ENCODE data around the gene OR2T1.
"Not testable (repeated sequence)": the region's sequence is repeated elsewhere in the genome, so short reads cannot be mapped to it uniquely, and the experiment has no call there.

OR2T1 gene, protein sequence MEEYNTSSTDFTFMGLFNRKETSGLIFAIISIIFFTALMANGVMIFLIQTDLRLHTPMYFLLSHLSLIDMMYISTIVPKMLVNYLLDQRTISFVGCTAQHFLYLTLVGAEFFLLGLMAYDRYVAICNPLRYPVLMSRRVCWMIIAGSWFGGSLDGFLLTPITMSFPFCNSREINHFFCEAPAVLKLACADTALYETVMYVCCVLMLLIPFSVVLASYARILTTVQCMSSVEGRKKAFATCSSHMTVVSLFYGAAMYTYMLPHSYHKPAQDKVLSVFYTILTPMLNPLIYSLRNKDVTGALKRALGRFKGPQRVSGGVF

DNA sequence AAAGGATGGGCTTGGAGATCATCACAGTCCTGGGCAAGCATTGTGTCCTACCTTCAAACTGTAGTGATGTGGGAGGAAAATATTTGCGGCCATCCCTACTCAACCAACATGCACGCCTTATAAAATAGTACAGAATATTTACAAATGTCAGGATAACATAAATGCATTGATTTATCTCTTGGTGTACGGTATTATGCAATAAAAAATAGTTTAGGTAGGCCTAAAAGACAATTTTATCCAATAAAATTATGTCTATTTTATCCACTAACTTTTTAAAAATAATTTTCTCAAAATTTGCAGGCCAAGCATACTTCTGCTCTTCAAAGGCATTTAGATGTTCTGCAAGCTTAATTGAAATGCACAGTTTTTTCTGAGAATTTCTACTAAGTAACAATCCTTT is at the start of gene OR2T1:
OR2T1 (plus strand) TSS at position 301 of the 400 bp plus-strand sequence. CDS start 3,100 bp downstream, outside the sequence.
- no peak for DNase-seq

DNA sequence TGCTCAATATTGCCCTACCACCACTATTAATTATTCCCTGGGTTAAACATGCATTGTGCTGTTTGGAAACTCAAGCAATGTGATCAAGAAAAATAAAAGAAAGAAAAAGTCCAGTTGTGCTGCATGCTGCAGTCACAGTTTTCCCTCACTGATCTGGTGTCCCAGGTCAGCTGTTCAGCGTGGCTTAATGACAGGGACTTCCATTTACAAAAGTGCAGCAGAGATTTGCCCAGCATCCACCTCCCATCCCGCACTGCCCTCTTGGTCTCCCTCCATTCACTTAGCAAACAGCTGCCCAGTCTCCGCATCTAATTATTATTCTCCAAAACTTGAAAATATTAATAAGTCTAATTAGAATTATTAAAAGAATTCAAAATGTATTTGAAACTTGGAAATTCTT is 43.4 kb upstream of the OR2T1 start:
- DNase-seq: no peak

DNA sequence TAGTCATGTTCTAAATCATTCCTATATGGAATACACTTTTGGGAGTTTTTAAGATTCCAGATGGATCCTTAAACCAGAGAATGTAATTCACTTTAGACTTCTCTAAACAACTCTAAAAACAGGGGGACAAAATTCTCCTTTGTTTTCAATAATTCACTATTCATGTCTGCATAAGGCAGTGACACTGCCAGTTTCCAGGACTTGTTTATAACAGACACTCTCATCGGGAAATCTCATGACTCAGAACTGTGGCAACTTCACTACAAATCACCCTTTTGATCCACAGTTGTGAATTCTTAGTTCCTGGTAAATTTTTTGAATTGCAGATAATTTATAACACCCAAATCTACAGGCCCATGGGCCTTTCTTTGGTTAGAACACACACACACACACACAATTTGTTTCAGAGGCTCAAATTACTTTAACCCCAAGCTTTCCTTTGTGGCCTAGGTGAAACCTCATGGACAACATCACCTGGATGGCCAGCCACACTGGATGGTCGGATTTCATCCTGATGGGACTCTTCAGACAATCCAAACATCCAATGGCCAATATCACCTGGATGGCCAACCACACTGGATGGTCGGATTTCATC is 41.6 kb upstream of the OR2T1 start, which contains the start of gene OR2T4:
OR2T4 (plus strand) TSS at position 545 of the 595 bp plus-strand sequence; CDS start at position 545, 0 bp downstream.
- DNase-seq: no peak

DNA sequence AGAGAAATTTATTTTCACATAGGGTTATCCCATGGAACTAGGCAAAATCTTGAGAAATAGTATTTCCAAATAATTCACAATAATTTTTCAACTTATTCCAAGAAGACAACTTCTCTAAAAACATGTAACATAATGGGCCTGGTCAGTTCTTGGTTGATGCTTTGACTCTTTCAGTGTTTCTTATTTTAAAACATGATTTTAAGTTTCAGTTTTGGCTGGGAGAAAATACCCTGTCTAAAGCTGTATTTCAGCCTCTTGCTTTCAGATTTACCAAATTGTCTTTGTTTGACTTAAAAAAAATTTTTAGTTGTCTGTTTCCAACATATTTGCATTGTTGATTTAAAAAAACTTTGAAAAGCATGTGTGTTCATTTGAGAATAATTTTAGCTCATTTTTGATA is 36.2 kb upstream of the OR2T1 start:
- DNase-seq: no peak

DNA sequence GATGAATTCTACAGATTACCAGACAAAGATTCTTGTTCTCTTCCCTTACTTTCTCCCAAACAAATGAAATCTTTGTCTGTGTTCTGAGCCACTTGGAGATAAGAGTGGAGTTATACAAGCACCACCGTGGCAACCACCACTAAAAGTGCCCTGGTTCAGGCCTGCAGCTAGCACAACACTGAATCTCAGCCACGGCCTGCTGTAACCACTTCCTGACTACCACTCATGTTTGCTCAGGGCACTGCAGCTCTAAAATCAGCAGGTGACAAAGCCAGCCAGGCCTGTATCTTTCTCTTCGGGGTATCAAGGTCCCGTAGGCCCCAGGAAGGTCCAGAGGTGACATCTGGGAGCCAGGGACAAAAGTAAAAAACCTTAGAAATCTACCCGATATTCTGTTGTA is 30.5 kb upstream of the OR2T1 start:
- DNase-seq: no peak

DNA sequence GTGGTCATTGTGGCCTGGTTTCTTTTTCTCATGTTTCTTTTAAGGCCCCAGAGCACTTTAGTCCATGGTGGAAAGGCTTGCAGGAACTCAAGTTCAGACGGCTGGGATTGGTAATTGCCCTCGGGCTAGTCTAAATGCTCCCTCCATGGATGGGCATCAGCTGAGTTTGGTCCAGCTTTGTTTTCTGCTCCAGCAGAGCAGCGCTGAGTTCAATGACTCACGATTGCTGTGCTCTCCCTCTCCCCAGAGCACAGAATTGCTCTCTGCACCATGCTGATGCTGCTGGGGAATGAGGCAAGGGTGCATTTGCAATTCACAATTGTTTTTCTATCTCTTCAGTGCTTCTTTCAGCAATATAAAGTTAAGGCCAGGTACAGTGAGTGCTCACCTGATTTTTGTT is 29.1 kb upstream of the OR2T1 start:
- no peak for DNase-seq

DNA sequence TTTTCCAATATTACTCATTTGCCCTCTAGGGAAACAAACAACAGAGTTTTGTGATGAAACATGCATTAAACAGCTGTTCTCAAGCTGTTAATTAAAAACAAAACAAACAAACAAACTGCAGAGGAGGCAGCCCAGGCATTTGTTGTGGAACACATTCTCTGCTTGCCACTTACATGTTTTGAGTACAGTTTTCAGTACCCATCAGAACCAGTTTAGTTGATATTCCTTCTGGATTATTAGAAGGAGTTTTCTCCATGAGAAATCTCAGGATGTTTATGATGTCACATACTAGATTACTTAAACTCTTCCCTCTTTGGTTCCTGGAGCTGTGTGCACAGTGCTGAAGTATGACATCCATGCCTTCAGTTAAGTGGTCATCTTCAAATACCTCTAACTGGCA is 27.4 kb upstream of the OR2T1 start, which contains the start of gene OR2T6:
OR2T6 (plus strand) TSS at position 301 of the 400 bp plus-strand sequence. CDS start 11,863 bp downstream, outside the sequence.
- no peak for DNase-seq

DNA sequence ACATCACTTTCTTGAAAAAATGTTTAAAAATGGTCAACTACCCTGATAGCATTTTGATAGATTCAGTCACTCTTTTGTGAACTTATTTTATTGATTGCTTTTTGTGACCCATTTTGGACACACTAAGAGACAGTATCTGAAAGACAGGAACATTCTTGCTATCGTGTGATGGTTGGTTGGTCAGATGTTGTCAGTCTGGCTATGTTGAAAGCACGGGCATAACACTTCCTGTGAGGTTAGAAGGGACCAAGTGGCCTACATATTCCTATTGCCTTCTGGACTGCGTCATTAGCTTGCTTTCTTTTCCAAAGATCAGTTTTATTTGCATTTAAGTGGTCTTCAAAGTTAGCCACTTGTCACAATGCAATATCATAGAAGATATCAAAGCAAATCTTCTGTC is 25.9 kb upstream of the OR2T1 start:
- DNase-seq: no peak

DNA sequence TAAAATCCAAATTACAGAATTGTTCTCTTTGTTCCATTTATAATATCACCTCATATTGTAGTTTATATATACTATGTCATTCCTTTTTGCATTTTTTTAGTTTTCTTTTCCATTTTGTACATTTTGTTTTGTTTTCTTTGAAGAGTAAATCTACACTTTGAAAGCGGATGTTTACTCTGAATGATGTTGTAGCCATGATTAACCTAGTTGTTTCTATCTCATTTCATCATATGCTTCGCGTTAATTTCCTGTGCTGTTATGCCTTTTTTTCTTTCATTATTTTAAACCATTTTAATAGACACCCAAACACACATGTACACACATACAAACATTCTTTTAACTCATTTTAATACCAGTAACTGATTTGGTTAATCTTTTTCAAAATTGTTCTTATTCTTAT is 22.0 kb upstream of the OR2T1 start:
- no peak for DNase-seq

DNA sequence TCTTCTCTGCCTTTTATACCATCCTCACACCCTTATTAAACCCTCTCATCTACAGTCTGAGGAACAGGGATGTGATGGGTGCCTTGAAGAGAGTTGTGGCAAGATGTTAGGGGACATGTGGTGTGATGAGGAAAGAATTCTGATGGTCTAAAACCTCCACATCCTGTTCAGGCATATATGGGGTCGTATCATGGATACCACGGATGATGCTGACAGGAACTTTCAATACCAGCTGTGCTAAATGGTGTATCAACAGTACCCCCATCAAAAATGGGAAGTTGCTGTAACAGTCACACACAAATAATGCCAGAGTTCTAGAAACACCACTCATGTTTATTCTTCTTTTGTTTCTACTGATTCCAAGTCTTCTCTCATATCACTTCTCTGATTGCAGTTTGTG is 14.4 kb upstream of the OR2T1 start:
- DNase-seq: no peak

DNA sequence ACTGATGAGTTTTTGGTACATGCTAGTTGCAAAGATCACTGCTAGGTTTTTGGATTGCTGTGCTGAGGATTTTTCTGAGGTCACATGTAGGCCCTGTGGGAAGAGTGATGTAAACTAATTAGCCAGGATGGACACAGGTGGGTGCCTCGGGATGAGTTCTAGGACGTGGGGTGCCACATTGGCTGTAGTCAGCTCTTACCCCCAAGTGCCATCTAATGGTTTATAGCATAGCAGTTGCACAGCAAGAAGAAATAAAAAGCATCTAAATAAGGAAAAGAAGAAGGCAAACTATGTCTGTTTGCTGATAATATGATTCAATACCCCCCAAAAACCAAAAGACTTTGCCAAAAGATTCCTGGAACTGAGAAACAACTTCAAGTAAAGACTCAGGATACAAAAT is 9.8 kb upstream of the OR2T1 start:
- DNase-seq: no peak

DNA sequence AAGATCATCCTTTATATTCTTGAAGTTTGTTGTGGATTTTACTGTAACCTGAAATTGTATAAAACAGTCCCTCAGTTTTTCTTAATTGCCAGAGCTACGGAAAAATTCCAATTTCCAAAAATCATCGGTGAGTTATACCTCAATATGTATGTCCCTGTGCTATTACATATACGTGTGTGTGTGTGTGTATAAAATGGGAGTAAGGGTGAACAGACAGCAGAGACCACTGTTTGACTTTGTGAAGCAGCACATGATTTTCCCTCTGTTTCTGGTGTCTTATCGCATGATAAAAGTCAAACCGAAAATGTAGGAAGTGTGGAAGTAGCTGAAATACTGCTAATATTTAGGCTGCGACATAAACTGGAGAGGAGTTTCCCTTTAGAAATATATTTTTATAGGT is 1.2 kb downstream of the OR2T1 start:
- no peak for DNase-seq

DNA sequence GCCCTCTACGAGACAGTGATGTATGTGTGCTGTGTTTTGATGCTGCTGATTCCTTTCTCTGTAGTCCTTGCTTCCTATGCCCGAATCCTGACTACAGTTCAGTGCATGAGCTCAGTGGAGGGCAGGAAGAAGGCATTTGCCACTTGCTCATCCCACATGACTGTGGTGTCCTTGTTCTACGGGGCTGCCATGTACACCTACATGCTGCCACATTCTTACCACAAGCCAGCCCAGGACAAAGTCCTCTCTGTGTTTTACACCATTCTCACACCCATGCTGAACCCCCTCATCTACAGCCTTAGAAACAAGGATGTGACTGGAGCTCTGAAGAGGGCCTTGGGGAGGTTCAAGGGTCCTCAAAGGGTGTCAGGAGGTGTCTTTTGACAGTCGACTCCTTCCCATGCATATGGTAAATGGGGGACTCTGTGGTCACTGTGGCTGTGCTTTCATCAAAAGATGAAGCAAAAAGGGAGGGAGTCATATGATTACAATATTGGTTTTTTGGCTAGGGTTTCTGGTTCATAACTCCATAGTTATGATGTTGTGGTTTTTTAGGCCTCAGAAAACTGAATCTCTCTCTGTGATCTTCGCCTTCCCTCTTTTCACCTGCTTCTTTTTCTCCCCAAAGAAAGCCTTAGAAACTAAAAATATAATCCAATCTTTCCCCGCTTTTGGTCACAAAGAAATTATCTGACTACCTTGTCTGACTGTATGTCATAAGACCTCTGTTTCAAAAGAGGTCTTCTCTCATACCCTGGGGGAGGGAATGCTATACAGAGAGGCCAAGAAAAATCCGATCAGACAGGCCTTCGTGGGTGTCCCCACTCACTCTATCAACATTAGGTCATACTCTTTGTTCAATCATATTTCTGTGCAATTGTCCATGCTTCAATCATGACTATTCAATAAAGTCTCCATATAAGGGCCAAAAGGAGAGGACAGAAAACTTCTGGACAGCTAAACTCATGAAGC is 4.2 kb downstream of the OR2T1 start:
- DNase-seq: no peak

DNA sequence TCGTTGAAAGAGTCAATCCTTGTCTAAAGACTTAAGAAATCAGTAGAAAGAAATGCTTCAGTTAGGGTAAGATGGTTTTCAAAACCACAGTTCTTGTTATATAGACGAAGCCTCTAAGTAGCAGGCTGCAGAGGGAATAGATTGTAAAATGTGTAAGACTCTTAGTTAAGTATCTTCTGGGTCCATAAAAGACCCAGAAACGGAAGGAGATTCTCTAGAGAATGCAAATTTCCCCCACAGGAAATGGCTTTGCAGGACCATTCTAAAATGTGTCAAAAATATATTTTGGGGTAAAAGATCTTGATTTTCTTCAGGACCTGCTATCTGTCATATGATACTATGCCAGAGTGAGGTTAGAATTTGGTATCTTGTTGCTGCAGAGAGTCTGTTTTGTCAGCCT is 13.4 kb downstream of the OR2T1 start:
- DNase-seq: no peak

DNA sequence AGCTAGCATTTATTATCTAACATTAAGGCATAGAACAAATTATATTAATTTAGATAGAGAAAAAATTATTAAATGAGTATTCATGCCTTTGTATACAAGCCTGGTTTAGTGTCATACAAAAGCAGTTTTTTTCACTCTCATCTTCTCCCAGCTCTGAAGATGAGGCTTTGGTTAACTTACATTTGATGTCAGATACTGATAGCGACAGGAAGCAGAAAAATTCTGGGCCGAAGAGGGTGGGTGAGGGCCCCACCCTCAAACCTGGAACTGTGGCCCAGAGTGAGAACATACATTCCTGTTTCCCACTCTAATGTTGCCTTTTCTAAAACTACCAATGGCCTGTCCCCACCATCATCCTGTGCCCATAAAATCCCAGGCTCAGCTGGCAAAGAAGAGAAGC is 15.0 kb downstream of the OR2T1 start:
- DNase-seq: no peak

DNA sequence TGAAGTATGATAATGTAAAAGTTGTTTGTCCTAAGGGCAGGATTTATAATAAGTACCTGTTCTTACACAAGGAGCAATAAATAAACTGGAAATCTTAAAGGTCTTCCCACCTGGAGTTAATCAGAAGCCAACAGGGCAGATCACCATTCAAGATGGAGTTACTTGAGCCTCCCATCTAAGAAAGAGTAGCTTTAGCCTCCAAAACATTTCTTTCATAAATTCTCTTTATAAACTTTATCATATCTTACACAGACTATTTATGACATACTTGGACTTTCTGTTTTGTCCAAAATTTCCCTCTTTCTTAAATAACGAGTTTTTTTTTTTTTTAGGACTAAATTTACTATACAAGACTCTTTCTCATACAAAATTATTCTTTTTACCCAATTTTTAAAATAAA is 18.5 kb downstream of the OR2T1 start:
- no peak for DNase-seq

DNA sequence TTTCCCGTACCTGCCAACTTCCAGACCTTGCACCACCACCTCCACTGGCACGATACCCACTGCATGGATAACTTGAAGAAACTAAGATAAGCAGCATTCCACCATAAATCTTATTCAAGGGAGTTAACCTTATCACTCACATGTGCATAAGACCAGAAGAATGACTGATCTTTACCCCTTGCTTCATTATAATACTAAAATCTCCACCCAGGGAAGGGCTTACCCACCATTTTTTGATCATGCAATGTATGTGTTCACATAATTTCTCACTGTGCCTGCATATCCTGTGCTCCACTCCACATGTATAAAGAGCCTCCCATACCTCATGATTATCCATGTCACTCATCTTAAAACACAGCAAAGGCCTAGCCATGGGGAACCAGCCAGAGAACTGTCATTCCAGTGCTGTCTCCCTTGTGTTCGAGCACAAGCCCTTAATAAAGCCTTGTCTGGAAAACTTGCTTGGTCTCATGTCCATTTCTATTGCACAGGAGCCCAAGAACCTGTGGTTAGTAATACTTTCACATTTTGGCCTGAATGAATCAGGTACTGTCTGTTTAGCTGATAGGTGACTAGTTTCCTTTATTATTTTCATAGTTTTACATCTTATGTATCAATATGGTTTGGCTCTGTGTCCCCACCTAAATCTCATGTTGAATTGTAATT is 24.8 kb downstream of the OR2T1 start:
- not testable (repeated sequence) for DNase-seq

DNA sequence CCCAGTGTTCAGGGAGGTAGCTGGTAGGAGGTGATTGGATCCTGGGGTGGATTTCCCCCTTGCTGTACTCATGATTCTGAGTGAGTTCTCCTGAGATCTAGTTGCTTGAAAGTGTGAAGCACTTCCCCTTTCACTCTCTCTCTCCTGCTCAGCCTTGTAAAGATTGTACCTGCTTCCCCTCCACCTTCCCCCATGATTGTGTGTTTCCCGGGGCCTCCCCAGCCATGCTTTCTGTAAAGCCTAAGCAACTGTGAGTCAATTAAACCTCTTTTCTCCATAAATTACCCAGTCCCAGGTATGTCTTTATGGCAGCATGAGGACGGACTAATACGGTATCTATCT is 25.3 kb downstream of the OR2T1 start:
- not testable (repeated sequence) for DNase-seq

DNA sequence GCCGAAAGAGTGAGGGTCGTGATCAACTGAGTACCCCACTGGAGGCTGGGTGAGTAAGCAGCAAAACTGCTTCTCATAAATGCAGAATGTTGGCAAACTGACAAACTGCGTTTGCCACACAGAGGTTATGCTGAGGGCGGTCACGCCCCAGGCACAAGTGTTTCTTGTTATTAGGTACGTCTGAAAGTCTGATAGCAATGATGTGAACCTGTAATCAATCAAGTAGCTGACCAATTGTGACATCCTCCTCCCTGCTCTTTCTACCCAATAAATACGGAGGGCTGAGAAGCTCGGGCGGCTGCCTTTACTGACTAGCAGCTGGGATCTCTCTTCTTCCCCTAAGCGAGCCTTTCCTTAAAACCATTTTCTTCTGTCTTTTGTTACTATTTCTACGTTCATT is 28.8 kb downstream of the OR2T1 start:
- not testable (repeated sequence) for DNase-seq

DNA sequence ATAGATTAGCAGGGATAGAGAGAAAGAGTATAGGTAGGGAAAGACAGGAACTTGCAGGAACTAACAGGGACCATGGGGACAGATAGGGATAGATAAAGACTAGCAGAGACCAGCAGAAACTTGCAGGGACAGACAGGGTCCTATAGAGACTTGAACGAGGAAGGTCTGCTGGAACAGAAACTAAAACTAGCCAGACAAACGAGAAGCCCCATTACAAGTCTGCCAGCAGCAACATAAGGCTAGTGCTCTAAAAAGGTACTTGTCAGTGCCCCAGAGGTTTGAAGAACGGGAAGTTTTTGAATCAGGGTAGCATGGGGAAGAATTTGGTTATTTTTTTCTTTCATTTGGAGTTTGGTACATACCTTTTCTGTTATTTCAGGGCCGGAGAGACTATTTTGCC is 29.4 kb downstream of the OR2T1 start:
- not testable (repeated sequence) for DNase-seq

DNA sequence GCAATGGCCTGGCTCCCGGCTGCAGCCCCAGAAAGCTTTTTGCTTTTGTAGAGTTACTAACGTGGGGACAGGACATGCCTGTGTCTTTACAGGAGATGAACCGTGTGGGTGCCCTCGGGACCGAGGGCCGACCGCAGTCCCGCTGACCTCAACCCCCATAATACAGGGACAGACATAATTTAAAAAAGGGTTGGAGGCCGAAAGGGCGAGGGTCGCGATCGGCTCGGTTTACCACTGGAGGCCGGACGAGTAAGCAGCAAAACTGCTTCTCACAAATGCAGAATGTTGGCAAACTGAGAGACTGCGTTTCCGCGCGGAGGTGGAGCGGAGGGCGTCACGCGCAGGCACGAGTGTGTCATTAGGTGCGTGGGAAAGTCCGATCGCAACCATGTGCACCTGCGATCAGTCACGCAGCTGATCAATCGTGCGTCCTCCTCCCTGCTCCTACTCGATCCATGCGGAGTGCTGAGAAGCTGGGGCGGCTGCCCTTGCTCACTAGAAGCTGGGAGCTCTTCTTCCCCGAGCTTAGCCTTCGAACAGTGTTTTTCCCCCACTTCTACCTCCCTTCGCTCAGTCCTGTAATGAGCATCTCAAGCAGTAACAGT is 31.1 kb downstream of the OR2T1 start:
- not testable (repeated sequence) for DNase-seq

DNA sequence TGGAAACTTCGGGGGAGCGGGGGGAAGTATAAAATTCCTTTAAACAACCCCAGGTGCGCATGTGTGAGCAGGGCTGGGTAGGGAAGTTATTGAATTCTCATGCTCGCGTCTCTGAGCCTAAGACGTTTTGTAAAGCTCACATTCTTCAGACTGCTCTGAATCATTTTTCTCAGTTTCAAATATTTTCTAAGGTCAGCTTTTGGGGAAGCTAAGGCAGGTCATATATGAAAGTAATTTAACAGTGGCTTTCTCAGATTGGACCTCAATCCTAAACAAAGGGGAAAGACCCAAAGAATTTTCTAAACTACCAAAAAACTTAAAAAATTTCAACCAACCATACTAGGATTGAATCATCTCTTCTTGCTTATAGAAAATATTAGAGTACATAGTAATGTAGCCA is 32.1 kb downstream of the OR2T1 start:
- DNase-seq: not testable (repeated sequence)
